ENCODE data around the gene CA6. TPM values are rescaled to one million over a fixed set of nuclear protein-coding genes. Genes with fewer than 3 reads are reported as not detected.

The CA6 gene
- polyA plus RNA-seq, 1 donor = not detected

- no CpG with 5 or more reads among the region's 16 CpGs for WGBS (ENCODE audit: insufficient coverage, low lambda C conversion rate)
- Histone ChIP-seq H3K27ac (ENCODE audit: low read length) (no peak overlapping the region), H3K27me3 (ENCODE audit: control insufficient read depth, insufficient read depth, low read length) (no peaks in the 10 kb centered on the region), H3K9me3 (ENCODE audit: control insufficient read depth, low read depth, low read length) (no peaks in the 10 kb centered on the region), H3K4me3 (ENCODE audit: low read length) (no peak overlapping the region), H3K4me1 (ENCODE audit: control insufficient read depth, insufficient read depth, low read length) (no peaks in the 10 kb centered on the region), H3K36me3 (ENCODE audit: control insufficient read depth, insufficient read depth, low read length) (no peaks in the 10 kb centered on the region)
- DNase-seq = no peak
Observed at GRCh38 chr1:8943498-8944405, 1.9 kb upstream of the CA6 start.

GRCh38 chr1:8947127-8947691 lies 1.5 kb downstream of the CA6 start:
- Histone ChIP-seq H3K4me1 (ENCODE audit: control insufficient read depth, insufficient read depth, low read length) (no peaks in the 10 kb centered on the region), H3K9me3 (ENCODE audit: control insufficient read depth, low read depth, low read length) (no peaks in the 10 kb centered on the region), H3K4me3 (ENCODE audit: low read length) (no peak overlapping the region), H3K27me3 (ENCODE audit: control insufficient read depth, insufficient read depth, low read length) (no peaks in the 10 kb centered on the region), H3K27ac (ENCODE audit: low read length) (no peak overlapping the region), H3K36me3 (ENCODE audit: control insufficient read depth, insufficient read depth, low read length) (no peaks in the 10 kb centered on the region)
- DNase-seq = no peak
- WGBS (ENCODE audit: insufficient coverage, low lambda C conversion rate) = no CpG with 5 or more reads among the region's 9 CpGs

GRCh38 chr1:8950309-8950708 lies 4.6 kb downstream of the CA6 start:
- peaks cover 3% of the 10 kb centered on the region for H3K4me1 ChIP-seq (ENCODE audit: control insufficient read depth, insufficient read depth, low read length)
- no peaks in the 10 kb centered on the region for H3K9me3 ChIP-seq (ENCODE audit: control insufficient read depth, low read depth, low read length)
- DNase-seq = no peak
- WGBS (ENCODE audit: insufficient coverage, low lambda C conversion rate) = no CpG with 5 or more reads among the region's 3 CpGs
- no peak overlapping the region for H3K27ac ChIP-seq (ENCODE audit: low read length)
- no peaks in the 10 kb centered on the region for H3K36me3 ChIP-seq (ENCODE audit: control insufficient read depth, insufficient read depth, low read length)
- H3K4me3 ChIP-seq (ENCODE audit: low read length) = no peak overlapping the region
- no peaks in the 10 kb centered on the region for H3K27me3 ChIP-seq (ENCODE audit: control insufficient read depth, insufficient read depth, low read length)

GRCh38 chr1:8951231-8951630 lies 5.6 kb downstream of the CA6 start:
- peaks cover 3% of the 10 kb centered on the region for H3K4me1 ChIP-seq (ENCODE audit: control insufficient read depth, insufficient read depth, low read length)
- no peaks in the 10 kb centered on the region for H3K9me3 ChIP-seq (ENCODE audit: control insufficient read depth, low read depth, low read length)
- no peak for DNase-seq
- no peak overlapping the region for H3K4me3 ChIP-seq (ENCODE audit: low read length)
- no peaks in the 10 kb centered on the region for H3K27me3 ChIP-seq (ENCODE audit: control insufficient read depth, insufficient read depth, low read length)
- no peak overlapping the region for H3K27ac ChIP-seq (ENCODE audit: low read length)
- no CpG with 5 or more reads among the region's 6 CpGs for WGBS (ENCODE audit: insufficient coverage, low lambda C conversion rate)
- no peaks in the 10 kb centered on the region for H3K36me3 ChIP-seq (ENCODE audit: control insufficient read depth, insufficient read depth, low read length)

GRCh38 chr1:8955406-8955805 lies 9.7 kb downstream of the CA6 start:
- no peaks in the 10 kb centered on the region for H3K36me3 ChIP-seq (ENCODE audit: control insufficient read depth, insufficient read depth, low read length)
- peaks cover 1% of the 10 kb centered on the region for H3K9me3 ChIP-seq (ENCODE audit: control insufficient read depth, low read depth, low read length)
- no peak overlapping the region for H3K4me3 ChIP-seq (ENCODE audit: low read length)
- 78% methylated on average over 5 of the region's 11 CpGs for WGBS (ENCODE audit: insufficient coverage, low lambda C conversion rate)
- DNase-seq = no peak
- H3K4me1 ChIP-seq (ENCODE audit: control insufficient read depth, insufficient read depth, low read length) = peaks cover 3% of the 10 kb centered on the region
- H3K27ac ChIP-seq (ENCODE audit: low read length) = no peak overlapping the region
- H3K27me3 ChIP-seq (ENCODE audit: control insufficient read depth, insufficient read depth, low read length) = no peaks in the 10 kb centered on the region

- DNase-seq = no peak
- Histone ChIP-seq H3K27ac (ENCODE audit: low read length) (no peak overlapping the region), H3K4me3 (ENCODE audit: low read length) (no peak overlapping the region), H3K4me1 (ENCODE audit: control insufficient read depth, insufficient read depth, low read length) (peaks cover 3% of the 10 kb centered on the region), H3K27me3 (ENCODE audit: control insufficient read depth, insufficient read depth, low read length) (no peaks in the 10 kb centered on the region), H3K9me3 (ENCODE audit: control insufficient read depth, low read depth, low read length) (peaks cover 5% of the 10 kb centered on the region), H3K36me3 (ENCODE audit: control insufficient read depth, insufficient read depth, low read length) (no peaks in the 10 kb centered on the region)
- no CpG with 5 or more reads among the region's 17 CpGs for WGBS (ENCODE audit: insufficient coverage, low lambda C conversion rate)
Observed at GRCh38 chr1:8956461-8957349, 11.0 kb downstream of the CA6 start.

GRCh38 chr1:8962812-8963530 lies 17.3 kb downstream of the CA6 start:
- no peaks in the 10 kb centered on the region for H3K4me1 ChIP-seq (ENCODE audit: control insufficient read depth, insufficient read depth, low read length)
- no peak overlapping the region for H3K27ac ChIP-seq (ENCODE audit: low read length)
- H3K9me3 ChIP-seq (ENCODE audit: control insufficient read depth, low read depth, low read length) = peaks cover 5% of the 10 kb centered on the region
- no peak overlapping the region for H3K4me3 ChIP-seq (ENCODE audit: low read length)
- peak; percentile 68 to 87 for DNase-seq
- 0% methylated on average over 2 of the region's 13 CpGs for WGBS (ENCODE audit: insufficient coverage, low lambda C conversion rate)
- no peaks in the 10 kb centered on the region for H3K36me3 ChIP-seq (ENCODE audit: control insufficient read depth, insufficient read depth, low read length)
- no peaks in the 10 kb centered on the region for H3K27me3 ChIP-seq (ENCODE audit: control insufficient read depth, insufficient read depth, low read length)

GRCh38 chr1:8963963-8964362 lies 18.3 kb downstream of the CA6 start:
- Histone ChIP-seq H3K27ac (ENCODE audit: low read length) (no peak overlapping the region), H3K36me3 (ENCODE audit: control insufficient read depth, insufficient read depth, low read length) (no peaks in the 10 kb centered on the region), H3K4me1 (ENCODE audit: control insufficient read depth, insufficient read depth, low read length) (no peaks in the 10 kb centered on the region), H3K9me3 (ENCODE audit: control insufficient read depth, low read depth, low read length) (peaks cover 5% of the 10 kb centered on the region), H3K27me3 (ENCODE audit: control insufficient read depth, insufficient read depth, low read length) (no peaks in the 10 kb centered on the region), H3K4me3 (ENCODE audit: low read length) (no peak overlapping the region)
- WGBS (ENCODE audit: insufficient coverage, low lambda C conversion rate) = 20% methylated on average over 1 of the region's 8 CpGs
- no peak for DNase-seq

GRCh38 chr1:8965121-8965820 lies 19.6 kb downstream of the CA6 start:
- Histone ChIP-seq H3K27ac (ENCODE audit: low read length) (no peak overlapping the region), H3K9me3 (ENCODE audit: control insufficient read depth, low read depth, low read length) (peaks cover 5% of the 10 kb centered on the region), H3K4me3 (ENCODE audit: low read length) (no peak overlapping the region), H3K4me1 (ENCODE audit: control insufficient read depth, insufficient read depth, low read length) (no peaks in the 10 kb centered on the region), H3K27me3 (ENCODE audit: control insufficient read depth, insufficient read depth, low read length) (no peaks in the 10 kb centered on the region), H3K36me3 (ENCODE audit: control insufficient read depth, insufficient read depth, low read length) (no peaks in the 10 kb centered on the region)
- no peak for DNase-seq
- WGBS (ENCODE audit: insufficient coverage, low lambda C conversion rate) = 98% methylated on average over 6 of the region's 16 CpGs
